NCI-H526 (cell line): ENCODE results near the gene MRPS15.
A peak's percentile ranks its signal among the peaks of the same experiment; 100 is the strongest.
"Not testable (repeated sequence)": the region's sequence is repeated elsewhere in the genome, so short reads cannot be mapped to it uniquely, and the experiment has no call there.

Experiments used
- DNase-seq, 2 experiments: peaks; one replicate each; lab custom pipeline; 2025; lab: John Stamatoyannopoulos, UW

MRPS15 gene

GRCh38 chr1:36463803-36464604, at the start of gene MRPS15:
Gene MRPS15, minus strand, starts transcription at chr1:36464384. Its CDS starts 109 bp downstream, at chr1:36464275.
- peak; percentile 94 to 99 for DNase-seq

- no peak for DNase-seq
These were observed 48.7 kb upstream of the MRPS15 start for GRCh38 chr1:36512842-36513241.

GRCh38 chr1:36511804-36512798, 47.9 kb upstream of the MRPS15 start:
- DNase-seq, result no peak

GRCh38 chr1:36511220-36511619, 47.0 kb upstream of the MRPS15 start:
- DNase-seq, result not testable (repeated sequence)

GRCh38 chr1:36510418-36510817, 46.2 kb upstream of the MRPS15 start:
- DNase-seq, result no peak

- DNase-seq, result no peak
These were observed 44.1 kb upstream of the MRPS15 start for GRCh38 chr1:36508257-36508656.

- DNase-seq, result no peak
These were observed 42.2 kb upstream of the MRPS15 start for GRCh38 chr1:36506276-36506920.

- DNase-seq, result no peak
These were observed 39.5 kb upstream of the MRPS15 start for GRCh38 chr1:36503733-36504132.

- no peak for DNase-seq
These were observed 39.0 kb upstream of the MRPS15 start for GRCh38 chr1:36503159-36503558.

GRCh38 chr1:36502616-36503015, 38.4 kb upstream of the MRPS15 start:
- no peak for DNase-seq

GRCh38 chr1:36501911-36502310, 37.7 kb upstream of the MRPS15 start:
- DNase-seq, result not testable (repeated sequence)

GRCh38 chr1:36497207-36497606, 33.0 kb upstream of the MRPS15 start:
- DNase-seq, result no peak

- DNase-seq, result no peak
These were observed 30.8 kb upstream of the MRPS15 start for GRCh38 chr1:36494971-36495370.

GRCh38 chr1:36493524-36493923, 29.3 kb upstream of the MRPS15 start:
- no peak for DNase-seq

GRCh38 chr1:36492491-36492890, 28.3 kb upstream of the MRPS15 start:
- no peak for DNase-seq

- DNase-seq, result not testable (repeated sequence)
These were observed 25.3 kb upstream of the MRPS15 start for GRCh38 chr1:36489258-36490051.

GRCh38 chr1:36487906-36488305, 23.7 kb upstream of the MRPS15 start:
- no peak for DNase-seq

GRCh38 chr1:36487336-36487725, 23.1 kb upstream of the MRPS15 start:
- not testable (repeated sequence) for DNase-seq

GRCh38 chr1:36486439-36487335, 22.5 kb upstream of the MRPS15 start:
- no peak for DNase-seq

GRCh38 chr1:36486093-36486438, 21.9 kb upstream of the MRPS15 start:
- DNase-seq, result no peak
